GM12865 (cell line): ENCODE results near the gene SLC11A2.
"Not testable (repeated sequence)": the region's sequence is repeated elsewhere in the genome, so short reads cannot be mapped to it uniquely, and the experiment has no call there.

Experiments used
- DNase-seq: peaks from one replicate; pipeline ENCODE4 v3.0.0; 2010; ENCODE audit warnings: low read depth
- H3K4me3 ChIP-seq: 2 replicates; pipeline ENCODE4 v1.5.1; 2011; ENCODE audit warnings: mild to moderate bottlenecking, low read depth, low read length, control low read depth
- TF ChIP-seq, protein P1 (sequence below): IDR thresholded peaks from 2 replicates; pipeline ENCODE4 v1.5.1; 2011; ENCODE audit warnings: low read length, control low read depth, low read depth, inconsistent platforms; ENCODE audit not compliant: insufficient read depth; ENCODE audit errors: missing control alignments

SLC11A2 gene

DNA sequence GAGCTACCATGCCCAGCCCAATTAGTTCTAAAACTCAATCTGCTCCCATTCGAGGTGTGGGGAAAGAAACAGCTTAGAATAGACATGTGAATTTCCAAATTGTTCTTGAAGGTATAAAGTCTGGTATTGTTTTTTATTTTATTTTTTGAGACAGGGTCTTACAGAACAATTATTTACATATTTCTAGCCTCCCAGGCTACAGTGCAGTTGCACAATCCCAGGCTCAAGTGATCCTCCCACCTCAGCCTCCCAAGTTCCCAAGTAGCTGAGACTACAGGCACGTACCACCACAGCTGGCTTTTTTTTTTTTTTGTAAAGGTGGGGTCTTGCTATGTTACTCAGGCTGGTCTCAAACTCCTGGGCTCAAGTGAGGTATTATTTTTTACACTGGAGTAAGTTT, 6.3 kb downstream of the SLC11A2 start:
- DNase-seq = no peak
- H3K4me3 ChIP-seq = no peak overlapping the region
- TF ChIP-seq, protein P1, sequence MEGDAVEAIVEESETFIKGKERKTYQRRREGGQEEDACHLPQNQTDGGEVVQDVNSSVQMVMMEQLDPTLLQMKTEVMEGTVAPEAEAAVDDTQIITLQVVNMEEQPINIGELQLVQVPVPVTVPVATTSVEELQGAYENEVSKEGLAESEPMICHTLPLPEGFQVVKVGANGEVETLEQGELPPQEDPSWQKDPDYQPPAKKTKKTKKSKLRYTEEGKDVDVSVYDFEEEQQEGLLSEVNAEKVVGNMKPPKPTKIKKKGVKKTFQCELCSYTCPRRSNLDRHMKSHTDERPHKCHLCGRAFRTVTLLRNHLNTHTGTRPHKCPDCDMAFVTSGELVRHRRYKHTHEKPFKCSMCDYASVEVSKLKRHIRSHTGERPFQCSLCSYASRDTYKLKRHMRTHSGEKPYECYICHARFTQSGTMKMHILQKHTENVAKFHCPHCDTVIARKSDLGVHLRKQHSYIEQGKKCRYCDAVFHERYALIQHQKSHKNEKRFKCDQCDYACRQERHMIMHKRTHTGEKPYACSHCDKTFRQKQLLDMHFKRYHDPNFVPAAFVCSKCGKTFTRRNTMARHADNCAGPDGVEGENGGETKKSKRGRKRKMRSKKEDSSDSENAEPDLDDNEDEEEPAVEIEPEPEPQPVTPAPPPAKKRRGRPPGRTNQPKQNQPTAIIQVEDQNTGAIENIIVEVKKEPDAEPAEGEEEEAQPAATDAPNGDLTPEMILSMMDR = no peak

DNA sequence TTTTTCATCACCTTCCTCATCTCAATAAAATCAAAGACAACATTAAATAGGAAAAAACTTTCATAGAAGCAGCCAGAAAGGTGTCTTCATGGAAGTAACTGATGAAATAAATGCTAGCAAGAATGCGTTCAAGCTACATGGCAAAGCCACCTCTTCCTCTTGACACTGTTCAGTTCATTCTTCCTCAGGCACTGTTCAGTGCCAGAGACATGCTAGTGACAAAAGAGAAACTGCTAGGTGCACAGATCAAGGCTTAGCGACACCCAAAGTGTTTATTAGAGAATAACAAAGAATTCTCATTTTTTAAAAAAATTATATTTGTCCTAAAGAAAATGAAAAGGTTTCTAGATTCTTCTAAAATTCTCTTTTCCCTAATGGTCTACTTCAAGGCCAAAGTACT, 7.2 kb downstream of the SLC11A2 start:
- TF ChIP-seq, protein P1 = no peak
- DNase-seq = no peak
- no peak overlapping the region for H3K4me3 ChIP-seq

DNA sequence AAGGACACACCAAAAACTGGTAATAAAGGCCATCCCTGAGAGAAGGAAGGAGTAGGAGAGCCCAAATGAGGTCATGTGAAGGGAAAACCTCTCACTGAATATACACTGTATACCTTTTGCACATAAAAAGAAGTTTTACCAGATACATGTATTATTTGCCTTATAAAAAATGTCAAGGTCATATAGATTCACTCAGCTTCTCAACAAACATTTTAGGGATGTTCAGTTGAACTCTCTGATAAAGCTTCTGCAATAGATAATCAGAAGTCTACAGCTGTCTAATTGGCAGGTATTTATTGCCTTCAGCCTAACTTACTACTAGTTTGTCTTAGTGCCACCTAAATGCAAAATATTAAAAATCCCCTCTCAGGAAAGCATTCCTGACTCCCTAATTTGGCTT, 8.7 kb downstream of the SLC11A2 start:
- TF ChIP-seq, protein P1 = no peak
- DNase-seq = no peak
- H3K4me3 ChIP-seq = no peak overlapping the region

DNA sequence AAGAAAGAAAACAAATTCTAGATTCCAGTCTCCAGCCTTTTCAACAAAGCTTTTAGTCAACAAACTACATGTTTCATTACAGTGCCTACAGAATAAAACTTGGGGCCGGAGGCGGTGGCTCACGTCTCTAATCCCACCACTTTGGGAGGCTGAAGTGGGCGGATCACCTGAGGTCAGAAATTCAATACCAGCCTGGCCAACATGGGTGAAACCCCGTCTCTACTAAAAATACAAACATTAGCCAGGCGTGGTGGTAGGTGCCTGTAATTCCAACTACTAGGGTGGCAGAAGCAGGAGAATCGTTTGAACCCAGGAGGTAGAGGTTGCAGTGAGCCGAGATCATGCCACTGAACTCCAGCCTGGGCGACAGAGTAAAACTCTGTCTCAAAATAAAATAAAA, 11.7 kb downstream of the SLC11A2 start:
- not testable (repeated sequence) for H3K4me3 ChIP-seq, DNase-seq

DNA sequence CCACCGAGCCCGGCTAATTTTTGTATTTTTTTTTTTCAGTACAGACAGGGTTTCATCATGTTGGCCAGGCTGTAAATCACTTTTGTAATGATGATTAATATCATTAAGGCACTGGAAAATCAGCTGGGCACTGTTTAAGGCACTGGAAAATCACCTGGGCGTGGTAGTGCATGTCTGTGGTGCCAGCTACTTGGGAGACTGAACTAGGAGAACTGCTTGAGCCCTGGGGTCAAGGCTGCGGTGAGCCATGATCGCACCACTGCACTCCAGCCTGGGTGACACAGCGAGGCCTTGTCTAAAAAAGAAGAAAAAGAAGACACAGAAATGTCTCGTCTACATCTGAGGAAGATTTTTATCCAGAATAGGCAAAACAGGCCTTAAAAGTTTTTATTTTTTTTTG, 12.7 kb downstream of the SLC11A2 start:
- TF ChIP-seq, protein P1 = no peak
- no peak for DNase-seq
- no peak overlapping the region for H3K4me3 ChIP-seq

DNA sequence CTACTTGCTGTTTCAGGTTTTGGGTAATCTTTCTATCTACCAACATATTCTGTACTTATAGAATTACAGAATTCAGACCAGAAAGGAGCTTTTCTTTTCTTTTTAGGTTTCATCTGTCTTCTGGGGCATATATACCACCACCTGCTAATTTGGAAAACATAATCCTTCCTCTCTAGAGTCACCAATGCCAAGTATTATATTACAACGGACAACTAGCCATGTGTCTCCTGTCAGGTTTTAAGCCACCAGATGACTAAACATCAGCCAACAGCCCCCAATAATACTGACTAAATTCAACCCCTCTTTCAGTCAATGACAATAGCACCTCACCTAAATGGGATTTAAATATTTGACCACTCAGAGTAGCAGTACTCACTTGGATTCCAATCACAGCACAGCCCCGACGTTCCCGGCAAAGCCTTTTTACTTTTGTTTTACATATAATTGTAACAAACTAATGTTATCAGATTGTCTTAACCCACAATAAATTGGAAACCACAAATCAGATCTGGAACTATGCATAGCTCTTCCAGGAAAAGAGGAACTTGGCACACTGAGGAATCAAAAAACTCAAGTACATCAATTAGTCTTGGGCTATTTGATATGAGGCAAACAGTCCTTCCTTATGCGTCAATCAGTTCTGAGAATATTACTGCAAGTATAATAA, 13.5 kb downstream of the SLC11A2 start:
- TF ChIP-seq, protein P1 = no peak
- no peak for DNase-seq

DNA sequence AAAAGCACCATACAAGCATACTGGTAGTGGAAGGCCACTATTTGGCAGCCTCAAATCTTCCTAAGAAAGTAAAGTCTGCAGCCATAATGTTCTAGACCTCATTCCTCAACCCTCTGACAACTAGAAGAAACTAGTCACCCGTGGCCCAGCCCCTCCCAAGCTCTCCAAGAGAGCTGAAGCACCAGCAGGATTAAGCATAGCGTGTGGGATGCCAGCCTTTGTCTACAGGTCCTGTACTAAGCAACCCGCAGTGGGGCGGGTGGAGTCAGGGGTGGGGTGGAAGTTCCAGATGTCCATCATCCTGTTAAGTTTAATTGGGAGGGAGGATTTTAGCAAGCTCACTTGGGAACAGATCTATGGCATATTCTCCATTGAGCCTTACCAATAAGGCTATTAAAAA, 14.2 kb downstream of the SLC11A2 start:
- H3K4me3 ChIP-seq = no peak overlapping the region
- TF ChIP-seq, protein P1 = no peak
- no peak for DNase-seq

More for the DNA sequence above, 13.5 kb downstream of the SLC11A2 start:
- no peak overlapping the region for H3K4me3 ChIP-seq
